T-helper 22 cell (primary cell): ENCODE measurements around the gene FBLN2.

Experiments used
- DNase-seq: peaks from one replicate; pipeline ENCODE4 v3.0.0-alpha.2; 2020; ENCODE audit warnings: low read depth

Gene FBLN2

GRCh38 chr3:13582366-13583250 is 33.7 kb downstream of the FBLN2 start:
- no peak for DNase-seq

DNA sequence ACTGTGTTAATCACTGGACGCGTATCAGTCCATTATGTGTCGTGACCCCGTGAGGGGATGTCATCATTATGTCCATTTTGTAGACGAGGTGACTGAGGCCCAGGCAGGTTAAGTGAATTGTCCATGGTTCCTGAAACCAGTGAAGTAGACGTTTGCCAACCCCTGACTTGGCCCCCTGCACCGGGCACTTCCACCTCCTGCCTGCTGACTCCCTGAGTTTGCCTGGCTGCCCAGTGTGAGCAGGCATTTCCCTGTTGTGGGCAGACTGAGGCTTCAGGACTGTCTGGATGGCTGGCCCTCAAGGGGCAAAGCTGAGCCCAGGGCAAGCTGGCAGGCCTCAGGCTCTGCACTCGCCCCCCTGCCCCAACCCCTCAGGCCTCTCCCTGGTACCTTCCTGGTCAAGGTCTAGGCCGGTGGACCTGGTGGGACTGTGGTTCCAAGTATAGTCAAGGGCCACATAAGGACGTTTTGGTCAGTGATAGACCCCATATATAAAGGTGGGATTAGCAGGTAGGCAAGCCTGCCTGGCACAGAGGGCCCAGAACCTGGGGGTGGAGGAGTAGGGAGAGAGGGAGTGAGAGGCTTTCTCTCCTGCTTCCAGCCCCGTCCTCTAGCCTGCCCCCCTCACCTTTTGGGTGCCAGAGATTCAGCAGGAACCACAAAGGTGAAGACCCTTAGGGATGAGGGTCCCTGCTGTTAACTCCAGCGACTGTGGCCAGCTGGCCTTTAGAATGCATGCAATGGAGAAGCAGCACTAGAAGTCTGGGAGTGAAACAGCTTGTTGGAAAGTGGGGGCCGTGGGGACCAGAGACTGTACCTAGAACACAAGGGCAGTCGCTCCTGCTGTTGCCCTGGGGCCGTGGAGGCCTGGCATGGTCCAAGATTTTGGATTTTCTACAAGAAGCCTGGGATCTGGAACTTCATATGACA is 34.6 kb downstream of the FBLN2 start:
- no peak for DNase-seq

GRCh38 chr3:13584427-13584891 is 35.5 kb downstream of the FBLN2 start:
- no peak for DNase-seq

DNA sequence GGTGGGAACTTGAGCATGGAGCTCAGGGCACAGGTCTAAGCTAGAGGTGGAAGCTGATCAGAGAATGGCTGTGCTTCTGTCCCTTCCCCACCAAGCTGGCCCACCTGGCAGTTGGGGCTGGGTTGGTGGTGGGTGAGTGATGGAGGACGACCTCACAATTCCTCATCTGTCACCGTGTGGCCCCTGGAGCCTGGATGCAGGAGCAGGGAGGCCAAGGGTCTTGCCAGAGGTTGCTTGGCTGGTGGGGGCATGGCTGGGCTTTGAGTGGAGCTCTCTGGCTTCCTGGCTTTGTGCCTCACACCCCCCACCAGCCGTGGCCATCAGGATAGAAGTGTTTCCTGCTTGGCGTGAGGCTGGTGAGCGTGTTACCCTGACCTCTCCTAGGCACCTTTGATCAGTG is 36.0 kb downstream of the FBLN2 start:
- DNase-seq: no peak

- DNase-seq: no peak
Observed at GRCh38 chr3:13587442-13587841, 38.5 kb downstream of the FBLN2 start.

DNA sequence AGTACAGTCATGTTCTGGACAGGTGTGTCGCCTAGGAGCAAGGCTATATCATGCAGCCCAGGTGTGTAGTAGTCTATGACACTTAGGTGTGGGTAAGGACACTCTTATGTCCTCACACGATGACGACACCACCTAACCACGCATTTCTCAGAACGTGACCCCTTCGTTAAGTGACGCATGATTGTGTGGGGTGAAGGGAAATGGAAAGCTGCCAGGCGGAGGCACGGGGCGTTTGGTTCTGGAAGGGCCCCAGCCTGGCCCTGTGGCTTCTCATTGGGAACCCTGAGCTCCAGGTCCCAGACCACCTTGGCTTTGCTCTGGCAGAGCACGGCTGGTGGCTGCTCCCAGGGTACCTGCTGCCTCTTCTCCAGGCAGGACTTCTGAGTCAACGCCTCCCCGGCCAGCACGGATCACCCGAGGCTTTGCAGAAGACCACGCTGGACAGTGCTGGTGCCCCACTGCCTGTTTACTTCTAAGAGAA is 39.3 kb downstream of the FBLN2 start:
- DNase-seq: no peak

DNA sequence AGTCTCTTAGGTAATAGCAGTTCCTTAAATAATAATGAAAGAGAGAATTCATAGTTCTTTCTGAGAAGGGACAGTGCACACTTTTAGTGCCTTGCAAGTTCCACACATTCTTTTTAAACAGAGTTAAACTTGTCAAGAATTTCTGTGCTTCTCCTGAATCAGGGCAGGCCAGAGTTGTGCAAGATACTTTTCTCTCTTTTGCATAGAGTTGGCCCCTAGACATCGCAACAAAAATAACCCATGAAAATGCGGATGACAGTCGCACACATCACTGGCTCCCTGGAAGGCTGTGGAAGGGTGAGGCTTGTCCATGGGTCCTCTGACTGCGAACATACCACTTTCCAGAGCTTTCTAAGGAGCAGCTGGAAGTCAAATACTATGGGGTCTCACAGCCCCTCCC is 40.1 kb downstream of the FBLN2 start:
- no peak for DNase-seq

GRCh38 chr3:13590841-13591520 is 42.1 kb downstream of the FBLN2 start:
- no peak for DNase-seq

- no peak for DNase-seq
Observed at GRCh38 chr3:13593615-13594014, 44.7 kb downstream of the FBLN2 start.

GRCh38 chr3:13594146-13594545 is 45.2 kb downstream of the FBLN2 start:
- DNase-seq: no peak

- no peak for DNase-seq
Observed at GRCh38 chr3:13594991-13595421, 46.1 kb downstream of the FBLN2 start.

DNA sequence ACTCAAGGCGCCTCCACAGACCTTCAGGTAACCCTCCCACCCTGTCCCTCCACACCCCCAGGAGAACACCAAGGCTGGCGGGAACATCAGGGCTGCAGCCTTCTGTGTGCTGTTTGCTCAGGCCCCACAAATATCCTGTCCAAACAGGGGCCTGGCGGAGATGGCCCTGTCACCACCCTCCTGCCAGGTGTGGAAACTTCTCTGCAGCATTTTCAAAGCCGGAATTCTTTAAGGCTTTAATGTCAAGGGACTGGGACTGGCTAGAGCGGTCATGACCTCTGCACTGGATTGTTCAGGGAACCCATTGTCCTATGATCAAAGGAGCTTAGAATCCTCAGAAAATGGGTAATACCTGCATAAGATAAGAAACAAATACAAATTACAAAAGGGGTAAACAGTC is 46.6 kb downstream of the FBLN2 start:
- no peak for DNase-seq

DNA sequence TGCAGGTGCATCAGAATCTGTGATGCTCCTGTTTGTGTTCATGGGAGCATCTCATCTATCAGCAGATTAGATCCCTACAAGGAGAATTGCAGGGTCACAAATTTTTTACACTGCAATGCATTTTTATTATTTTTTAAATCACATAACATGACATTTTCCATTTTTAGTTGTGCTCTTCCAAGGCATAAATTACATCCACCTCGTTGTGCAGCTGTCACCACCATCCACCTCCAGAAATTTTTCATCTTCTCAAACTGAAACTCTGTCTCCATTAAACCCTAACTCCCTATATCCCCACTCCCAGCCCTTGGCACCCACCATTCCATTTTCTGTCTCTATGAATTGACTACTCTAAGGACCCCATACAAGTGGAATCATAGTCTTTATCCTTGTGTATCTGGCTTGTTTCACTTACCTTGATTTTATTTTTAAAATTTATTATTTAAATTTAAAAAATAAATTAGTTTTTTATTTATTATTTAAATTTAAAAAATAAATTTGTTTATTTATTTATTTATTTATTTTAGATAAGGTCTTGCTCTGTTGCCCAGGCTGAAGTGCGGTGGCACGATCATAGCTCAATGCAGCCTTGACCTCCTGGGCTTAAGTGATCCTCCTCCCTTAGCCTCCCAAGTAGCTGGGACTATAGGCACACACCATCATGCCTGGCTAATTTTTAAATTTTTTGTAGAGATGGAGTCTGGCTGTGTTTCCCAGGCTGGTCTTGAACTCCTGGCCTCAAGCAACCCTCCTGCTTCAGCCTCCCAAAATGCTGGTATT is 47.7 kb downstream of the FBLN2 start:
- no peak for DNase-seq

DNA sequence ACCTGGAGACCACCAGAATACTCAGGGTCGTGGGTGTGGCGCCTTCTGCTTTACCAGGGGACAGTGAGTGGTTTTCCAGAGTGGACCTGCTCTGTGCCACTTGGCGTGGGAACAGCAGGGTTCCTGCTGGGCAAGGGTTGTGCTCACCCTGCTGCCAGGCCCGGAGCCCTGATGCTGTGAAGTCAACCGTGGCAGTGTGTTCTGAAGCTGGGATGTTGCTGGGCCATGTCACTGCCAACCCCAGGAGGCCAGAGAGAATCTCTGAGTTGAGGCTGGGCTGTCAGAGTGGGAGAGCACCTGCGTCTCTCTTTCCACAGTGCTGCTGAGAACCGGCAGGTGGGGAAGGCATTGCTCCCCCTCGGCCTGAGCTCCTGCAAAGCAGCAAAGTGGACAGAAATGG is 48.7 kb downstream of the FBLN2 start:
- no peak for DNase-seq

- DNase-seq: no peak
Observed at GRCh38 chr3:13598201-13598600, 49.3 kb downstream of the FBLN2 start.

DNA sequence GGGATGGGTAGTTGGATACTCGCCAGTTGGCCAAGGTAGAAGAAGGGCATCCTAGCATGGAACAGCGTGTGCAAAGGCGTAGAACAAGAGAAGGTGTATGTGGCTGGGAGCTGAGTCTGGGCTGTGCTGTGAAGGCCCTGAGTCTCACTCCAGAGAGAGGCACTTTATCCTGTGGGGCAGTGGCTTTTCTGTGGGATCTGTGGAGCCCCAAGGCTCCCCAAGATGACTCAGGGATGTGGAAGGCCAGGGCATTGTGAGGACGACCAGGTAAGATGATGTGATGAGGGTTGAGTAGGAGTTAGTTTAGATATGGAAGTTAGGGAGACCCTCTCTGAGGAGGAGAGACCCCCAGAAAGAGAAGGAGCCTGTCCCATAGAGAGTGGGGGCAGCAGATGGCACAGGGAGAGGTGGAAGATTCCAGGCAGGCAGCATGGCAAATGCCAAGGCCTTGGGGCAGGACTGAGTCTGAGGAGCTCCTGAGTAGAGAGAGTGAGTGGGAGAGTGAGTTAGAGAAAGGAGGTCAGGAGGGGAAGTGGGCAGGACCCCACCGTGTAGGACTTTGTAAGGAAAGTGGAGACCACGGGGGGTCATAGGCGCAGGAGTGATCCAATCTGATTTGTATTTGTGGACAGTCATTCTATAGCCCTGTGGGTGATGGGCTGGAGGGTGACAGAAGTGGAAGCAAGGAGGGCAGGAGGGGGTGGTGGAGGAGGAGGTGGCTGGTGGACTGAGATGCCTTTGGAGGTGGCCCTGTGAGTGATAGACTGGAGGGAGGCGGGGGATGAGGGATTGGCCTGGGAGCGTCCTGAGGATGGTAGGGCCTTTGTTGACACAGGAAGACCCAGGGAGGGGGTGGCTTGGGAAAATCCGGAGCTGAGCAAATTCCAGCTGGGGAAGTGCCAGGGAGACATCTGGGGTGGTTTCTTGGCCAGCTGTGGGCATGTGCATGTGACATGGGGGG is 50.3 kb downstream of the FBLN2 start:
- no peak for DNase-seq

- DNase-seq: no peak
Observed at GRCh38 chr3:13599887-13600450, 51.0 kb downstream of the FBLN2 start.

GRCh38 chr3:13600950-13601691 is 52.2 kb downstream of the FBLN2 start:
- no peak for DNase-seq

- DNase-seq: no peak
Observed at GRCh38 chr3:13601692-13602080, 52.8 kb downstream of the FBLN2 start.
